Measurements from ENCODE around the gene MOCS3.

MOCS3 gene

DNA sequence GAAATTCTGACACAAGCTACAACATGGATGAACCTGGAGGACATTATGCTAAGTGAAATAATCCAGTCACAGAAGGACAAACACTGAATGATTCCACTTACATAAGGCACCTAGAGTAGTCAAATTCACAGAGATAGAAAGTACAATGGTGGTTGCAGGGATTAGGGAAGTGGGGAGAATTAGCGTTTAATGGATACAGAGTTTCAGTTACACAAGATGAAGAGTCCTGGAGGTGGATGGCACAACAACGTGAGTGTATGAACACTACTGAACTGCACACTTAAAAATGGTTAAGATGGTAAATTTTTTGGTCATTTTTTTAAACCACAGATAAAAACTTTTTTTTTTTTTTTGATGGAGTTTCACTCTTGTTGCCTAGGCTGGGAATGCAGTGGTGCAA lies 24.7 kb downstream of the MOCS3 start:
- no peak for FAIRE-seq

DNA sequence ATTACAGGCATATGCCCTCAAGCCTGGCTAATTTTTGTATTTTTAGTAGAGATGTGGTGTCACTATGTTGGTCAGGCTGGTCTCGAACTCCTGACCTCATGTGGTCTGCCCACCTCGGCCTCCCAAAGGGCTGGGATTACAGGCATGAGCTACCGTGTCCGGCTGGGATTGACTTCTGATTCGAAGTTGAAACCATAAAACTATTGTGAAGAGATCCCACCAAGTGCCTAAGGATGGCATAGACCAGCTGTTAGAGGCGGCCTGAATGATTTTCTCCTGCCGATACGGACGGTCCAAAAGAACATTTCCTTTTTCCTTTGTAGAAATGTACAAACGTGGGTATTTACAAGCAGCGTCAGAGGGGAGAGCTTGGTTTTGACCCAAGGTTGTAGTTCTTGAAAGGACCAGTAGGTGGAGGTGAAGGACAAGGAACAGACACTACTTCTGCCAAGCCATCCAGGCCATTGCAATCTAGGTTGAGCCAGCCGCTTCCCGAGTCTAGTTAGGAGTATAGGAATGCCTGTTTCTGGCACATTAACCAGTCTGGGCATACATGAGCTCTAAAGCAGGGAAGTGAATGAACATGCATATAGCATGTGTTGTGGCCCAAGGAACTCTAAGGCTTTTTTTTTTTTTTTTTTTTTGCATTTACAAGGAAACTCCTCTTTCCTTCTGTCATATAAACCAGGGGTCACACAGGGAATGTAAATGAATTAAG lies 29.0 kb downstream of the MOCS3 start:
- peak; percentile 79 for FAIRE-seq

DNA sequence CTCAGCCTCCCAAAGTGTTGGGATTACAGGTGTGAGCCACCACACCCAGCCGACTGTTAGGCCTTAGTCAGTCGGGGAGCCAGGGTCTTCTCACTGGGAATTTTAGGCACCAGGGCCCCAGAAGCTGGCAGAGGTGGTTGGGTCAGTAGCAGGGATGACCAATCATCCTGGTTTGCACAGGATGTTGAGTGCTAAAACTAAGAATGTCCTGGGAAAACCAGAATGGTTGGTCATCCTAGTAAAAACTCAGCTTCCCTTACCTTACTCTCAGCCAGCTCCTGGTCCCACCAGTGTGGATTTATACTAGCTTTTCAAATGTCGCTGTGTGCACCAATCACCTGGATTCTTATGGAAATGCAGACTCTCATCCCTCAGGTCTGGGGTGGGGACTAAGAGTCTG lies 32.5 kb downstream of the MOCS3 start:
- no peak for FAIRE-seq

DNA sequence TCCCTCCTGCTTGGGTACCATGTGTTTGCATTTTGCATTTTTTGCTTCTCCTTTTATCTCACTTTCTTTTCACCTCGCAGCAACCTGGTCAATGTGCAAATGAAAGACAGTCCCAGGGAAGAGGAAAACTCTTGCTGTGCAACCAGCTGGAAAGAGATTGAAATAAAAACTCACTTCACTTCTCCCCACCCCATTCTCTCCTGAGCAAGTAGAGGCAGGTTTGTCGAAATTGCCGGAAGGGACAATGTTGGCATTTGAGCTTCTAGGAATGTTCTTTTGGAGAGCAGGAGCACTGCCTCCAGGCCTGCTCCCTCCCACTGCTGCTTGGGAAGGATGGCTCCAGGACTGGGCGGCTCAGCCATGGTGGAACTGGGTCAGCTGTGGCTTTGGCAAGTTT lies 33.7 kb downstream of the MOCS3 start:
- FAIRE-seq: no peak

DNA sequence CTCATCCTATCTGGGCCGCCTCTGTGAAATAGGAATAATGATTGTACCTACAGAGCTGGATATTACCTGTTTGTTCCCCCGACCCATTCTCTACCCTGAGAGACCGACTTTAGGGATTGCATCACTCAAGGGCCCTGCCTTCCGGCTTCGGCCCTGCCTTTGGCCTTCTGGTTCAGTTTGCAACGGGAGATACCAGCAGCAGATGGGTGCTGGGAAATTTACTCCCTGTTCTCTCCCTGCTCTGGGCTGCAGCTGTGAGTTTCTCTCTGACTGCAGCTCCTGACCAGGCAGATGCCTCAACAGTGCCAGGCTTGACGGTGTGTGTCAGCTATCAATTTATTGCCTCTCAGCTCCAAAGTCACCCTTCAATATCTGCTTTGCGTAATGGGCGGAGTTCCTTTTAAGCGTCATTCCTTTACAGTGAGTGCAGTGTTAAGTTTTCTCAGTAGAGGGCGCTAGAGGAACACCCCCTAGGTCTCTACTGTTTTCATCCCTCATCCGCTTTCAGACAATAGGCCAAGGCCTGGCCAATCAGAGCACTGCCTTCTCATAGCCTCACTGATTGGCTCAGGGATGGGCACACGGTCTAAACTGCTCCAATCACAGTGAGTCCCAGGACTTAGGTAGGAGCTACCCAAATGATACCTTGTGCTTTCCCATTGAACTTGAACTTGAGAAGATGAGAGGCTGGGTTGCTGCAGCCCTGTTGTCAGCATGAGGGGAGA lies 34.3 kb downstream of the MOCS3 start:
- peak; percentile 66 for FAIRE-seq

DNA sequence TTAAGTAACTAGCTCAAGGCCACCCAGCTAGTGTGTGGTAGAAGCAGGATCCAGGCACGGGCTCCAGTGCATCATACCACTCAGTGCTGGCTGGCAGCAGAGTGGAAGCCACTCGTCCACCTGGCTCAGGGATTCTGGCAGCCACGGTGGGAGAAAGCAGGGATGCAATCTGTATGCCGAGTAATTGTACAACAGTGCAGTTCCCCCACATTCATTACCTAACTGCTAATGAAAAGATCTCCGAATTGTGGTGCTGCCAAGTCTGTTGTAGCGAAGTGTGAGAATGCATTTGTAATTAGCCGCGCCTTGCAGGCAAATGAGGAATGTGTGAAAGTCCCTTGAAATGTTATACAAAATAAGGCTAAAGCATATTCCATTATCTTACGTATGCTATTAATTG lies 35.3 kb downstream of the MOCS3 start:
- no peak for FAIRE-seq

DNA sequence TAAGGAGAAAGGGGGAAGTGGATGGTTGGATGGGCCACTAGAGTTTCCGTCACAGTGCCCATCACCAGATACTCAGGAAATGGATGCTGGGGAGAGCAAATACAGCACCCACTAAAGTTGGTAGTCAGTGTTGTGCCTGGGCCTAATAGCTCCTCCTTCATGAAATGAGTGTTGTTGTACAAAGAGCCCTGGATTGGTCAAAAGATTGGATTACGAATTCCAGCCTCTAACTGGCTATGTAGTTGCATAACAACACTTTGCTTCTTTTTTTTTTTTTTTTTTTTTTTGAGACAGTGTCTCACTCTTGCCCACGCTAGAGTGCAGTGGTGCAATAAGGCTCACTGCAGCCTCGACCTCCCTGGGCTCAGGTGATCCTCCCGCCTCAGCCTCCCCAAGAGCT lies 36.9 kb downstream of the MOCS3 start:
- no peak for FAIRE-seq

DNA sequence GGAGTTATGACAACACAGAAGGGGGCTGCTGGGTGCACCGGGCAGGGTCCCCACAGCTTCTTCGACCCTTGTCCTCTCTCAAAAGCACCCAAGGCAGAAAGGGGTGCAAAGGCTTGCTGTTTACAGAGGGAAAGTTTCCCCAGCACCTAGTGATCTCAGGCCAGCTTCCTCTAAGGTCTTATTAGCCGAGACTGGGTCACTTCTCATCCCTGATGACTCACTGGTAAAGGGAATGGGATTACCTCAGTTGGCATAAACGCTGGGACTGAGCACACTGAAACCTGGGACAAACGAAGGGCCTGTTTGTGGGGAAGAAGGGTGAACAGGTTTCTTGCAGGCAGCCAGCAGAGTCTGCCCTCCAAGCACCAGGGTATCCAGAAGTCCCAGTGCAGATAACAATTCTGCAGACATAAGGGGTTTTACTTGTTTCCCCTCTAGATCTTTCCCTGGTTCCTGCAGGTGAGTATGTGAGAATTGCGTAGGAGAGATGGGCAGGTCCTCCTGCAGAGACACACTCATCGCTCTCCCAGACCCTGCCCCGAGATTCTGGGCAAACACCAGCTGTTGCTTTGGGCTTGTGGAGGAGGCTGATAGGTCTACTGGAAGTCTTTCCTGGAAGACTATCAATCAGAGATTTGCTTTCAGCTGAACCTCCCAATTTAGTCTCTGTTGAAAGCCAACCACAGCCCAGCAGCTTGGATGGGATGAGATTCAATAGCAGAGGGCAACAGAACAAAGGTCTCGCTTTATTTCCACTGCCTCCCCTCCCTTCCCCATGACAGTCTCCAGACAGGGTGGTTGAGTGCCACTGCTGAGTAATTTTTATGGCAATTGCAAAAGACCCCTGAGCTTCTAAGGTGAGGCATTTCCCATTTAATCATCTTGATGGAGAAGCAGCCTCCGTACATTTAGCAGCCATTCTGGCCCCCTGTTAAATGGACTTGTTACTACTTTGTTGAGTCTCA lies 38.6 kb downstream of the MOCS3 start:
- no peak for FAIRE-seq

DNA sequence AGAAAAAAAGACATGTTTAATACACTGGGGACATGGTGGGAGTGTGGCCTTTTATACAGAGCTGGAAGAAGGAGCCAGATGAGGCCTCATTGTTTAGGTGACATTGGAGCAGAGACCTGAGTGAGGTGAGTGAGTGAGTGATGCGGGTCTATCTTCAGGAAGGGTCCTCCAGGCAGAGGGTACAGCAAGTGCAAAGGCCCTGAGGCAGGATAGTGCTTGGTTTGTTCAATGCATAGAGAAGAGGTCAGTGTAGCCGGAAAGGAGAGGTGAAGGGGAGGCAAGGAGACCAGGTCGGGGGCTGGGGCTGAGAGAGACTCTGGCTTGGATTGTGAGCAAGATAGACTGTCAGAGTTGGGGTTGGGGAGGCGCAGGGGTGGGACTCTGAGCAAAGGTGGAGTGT lies 40.7 kb downstream of the MOCS3 start:
- FAIRE-seq: no peak

DNA sequence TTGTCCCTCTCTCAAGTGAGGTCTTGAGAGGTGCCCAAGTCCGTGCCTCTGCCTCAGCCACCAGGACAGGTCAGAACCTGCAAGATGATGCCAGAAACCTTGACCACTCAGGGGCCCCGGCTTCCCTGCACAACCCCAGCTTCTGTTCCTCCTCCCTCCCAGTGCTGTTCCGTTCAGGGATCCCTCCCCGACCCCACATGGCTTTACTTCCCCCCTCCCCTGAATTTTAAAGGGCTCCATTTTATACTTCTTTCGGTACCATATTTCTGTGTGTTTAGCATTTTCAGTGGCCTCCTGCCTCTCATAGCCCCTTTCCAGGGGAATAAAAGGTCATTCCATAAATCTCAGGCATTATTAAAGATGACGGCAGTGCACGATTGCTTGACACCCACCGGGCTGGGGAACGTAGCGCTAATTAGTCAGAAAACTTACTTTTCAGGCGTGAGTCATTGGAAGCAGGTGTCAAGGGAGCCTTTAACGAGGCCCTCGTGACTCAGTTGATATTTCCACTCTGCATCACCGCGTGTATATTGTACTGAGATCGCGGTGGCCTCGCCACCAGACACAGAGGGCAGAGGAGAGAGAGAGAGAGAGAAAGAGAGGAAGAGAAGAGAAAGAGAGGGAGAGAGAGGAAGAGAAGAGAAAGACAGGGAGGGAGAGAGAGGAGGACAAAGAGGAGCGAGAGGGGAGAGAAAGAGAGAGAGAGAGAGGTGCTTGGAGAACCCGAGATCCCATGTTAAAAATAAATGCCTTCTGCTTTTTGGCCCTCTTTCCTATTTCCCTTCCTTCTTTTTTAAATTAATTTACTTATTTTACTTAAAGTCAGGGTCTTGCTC lies 43.0 kb downstream of the MOCS3 start:
- FAIRE-seq: no peak

DNA sequence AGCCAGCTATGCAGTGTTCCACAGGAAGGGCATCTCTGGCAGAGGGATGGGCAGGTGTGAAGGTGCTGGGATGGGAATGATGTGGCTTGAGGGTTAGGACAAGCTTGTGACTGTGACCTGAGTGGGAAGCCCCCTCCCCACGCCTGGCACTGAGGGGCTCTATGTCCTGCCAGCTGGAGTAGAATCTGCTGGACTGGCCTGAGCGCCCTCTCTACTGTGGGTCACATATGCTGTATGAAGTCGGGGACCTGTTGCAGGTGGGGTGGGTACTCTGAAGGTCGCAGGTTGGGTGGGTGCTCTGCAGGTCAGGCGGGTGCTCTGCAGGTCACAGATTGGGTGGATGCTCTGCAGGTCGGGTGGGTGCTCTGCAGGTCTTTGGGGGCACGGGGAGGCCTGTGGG lies 44.0 kb downstream of the MOCS3 start:
- no peak for FAIRE-seq

DNA sequence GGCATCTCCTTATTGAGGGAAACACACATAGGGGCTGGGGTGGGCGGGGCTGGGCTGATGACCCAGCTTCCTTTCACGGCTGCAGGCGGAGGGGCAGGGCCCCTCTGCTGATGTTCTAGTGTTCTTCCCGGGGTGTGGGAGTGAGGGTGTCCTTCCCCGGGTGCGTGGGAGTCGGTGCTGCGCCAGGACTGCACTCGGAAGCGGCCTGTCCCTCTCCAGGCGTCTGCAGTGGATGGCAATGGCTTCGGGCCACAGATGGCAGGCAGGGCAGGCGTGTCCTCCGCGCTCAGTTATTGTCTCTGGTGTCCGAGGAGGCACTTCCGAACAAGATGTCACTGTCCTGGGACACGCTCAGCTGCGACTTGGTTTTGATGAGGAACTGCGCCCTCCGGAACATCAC lies 45.1 kb downstream of the MOCS3 start:
- no peak for FAIRE-seq

DNA sequence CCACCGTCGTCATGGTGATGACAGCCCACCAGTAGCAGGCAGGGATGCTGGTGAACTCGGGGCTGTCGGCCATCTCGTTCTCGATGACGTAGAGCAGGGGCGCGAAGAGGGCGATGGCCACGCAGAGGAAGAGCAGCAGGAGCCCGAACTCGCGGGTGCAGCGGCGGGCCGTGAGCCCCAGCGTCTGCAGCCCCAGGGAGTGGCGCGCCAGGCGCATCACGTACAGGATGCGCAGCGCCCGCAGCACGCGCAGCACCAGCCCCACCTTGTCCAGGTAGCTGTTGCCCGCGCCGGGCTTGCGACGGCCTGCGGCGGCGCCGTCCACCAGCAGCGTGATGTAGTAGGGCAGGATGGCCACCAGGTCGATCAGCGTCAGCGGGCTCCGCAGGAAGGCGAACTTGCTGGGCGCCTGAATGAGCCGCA lies 45.7 kb downstream of the MOCS3 start:
- no peak for FAIRE-seq

DNA sequence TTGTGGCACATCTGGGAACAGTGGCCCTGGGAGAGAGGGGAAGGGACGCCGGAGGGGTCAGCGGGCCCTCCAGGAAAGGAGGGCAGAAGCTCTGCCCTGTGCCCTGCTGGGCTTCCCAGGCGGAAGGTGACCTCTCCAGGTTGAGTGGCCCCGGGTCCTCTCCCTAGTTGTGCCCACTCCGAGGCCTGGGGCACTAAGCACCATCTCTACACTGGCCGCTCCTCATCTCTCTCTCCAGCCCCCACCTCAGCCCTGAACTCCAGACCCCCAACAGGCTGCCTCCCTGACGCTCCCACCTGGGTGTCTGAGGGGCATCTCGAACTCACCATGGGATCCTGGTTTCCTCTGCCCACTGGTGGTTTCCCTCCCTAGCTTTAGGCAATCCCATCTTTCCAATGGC lies 46.2 kb downstream of the MOCS3 start:
- no peak for FAIRE-seq

DNA sequence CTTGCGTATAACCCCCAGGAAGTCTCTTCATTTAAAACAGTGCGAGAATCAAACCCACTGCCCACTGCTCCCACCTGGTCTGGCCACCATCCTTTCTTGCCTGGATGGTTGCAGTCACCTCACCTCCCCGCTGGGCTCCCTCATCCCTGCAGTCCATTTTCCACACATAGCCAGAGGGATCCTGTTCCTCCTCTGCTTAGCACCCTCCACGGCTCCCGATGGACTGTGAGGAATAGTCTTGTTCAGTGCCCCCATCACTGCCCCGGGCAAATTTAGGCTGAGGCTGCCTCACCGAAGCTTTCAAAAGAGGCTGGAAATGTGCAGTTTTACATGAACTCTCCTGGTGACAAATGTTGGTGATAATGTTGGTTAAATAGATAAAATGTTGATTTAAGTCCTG lies 46.6 kb downstream of the MOCS3 start:
- no peak for FAIRE-seq

DNA sequence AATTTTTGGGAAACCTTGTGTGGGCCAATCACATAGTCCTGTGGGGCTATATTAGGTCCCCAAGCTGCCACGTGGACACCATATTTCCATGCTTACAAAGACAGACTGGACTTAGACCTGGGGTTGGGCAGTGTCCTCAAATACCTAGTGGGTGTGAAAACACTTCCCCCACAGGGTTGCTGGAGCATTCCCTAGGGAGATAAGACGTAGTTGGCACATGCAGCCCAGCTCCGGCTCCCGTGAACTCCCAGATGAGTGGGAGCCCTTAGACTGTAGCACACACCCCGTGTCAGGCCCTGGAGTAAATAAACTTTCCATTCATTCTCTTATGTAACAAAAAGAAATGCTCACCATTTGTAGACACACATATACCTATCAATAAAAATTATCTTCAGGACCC lies 50.1 kb downstream of the MOCS3 start:
- FAIRE-seq: no peak

DNA sequence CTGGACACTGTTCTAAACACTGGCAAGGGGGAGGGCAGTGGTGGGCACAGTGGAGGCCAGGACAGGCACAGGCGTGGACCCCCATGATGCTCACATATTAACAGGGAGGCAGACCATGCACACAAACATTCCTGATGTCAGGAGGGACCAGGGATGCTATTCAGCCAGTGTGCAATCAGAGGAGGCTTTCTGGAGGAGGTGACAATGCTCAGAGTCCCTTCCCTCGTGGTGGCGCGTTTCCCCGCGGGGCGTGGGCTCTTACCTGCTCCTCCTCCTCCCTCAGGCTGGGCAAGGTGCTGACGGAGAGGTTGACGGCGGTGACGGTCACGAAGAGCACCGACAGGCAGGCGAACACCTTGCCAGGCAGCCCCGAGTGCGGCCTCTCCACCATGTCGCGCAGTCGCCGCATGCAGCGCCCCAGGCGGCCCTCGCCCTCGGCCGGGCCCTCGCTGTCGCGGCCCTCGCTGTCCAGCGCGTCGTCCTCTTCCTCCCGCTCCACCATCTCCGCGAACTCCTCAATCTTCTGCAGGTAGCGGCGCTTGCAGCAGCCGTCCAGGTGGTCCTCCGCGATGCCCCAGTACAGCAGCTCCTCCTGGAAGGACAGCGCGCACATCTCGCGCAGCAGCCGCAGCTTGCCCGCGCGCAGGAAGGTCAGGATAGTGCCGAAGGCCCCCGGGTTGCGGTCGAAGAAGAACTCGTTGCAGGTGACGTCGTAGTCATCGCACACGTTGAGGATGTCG lies 50.9 kb downstream of the MOCS3 start:
- no peak for FAIRE-seq

DNA sequence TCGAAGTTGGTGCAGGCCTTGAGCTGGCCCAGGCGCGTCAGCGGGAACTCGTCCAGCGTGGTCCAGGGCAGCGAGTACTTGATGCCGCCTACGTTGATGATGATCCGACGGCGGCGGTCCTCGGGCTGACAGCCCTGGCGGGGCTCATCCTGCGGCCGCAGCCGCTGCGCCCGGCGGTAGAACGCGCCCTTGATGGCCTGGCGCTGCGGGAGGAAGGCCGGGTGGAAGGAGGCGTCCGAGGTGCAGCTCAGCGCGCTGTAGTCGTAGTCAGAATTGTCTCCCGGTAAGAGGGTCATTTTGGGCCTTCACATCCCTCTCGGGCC lies 51.4 kb downstream of the MOCS3 start:
- no peak for FAIRE-seq

DNA sequence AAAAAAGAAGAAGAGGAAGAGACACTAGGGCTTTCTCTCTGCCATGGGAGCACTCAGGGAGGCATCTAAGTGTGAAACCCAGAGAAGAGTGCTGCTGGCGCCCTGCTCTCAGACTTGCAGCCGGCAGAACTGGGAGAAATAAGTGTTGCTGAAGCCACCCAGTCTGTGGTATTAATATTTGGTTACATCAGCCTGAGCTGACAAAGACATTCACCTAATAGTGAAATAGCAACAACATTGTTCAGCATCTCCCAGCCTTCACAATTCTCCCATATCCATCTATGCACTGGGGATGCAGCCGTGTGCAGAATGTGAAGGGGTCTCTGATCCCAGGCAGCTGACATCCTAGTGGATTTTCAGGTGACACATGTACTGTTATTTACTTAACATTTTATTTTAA lies 52.3 kb downstream of the MOCS3 start:
- no peak for FAIRE-seq

DNA sequence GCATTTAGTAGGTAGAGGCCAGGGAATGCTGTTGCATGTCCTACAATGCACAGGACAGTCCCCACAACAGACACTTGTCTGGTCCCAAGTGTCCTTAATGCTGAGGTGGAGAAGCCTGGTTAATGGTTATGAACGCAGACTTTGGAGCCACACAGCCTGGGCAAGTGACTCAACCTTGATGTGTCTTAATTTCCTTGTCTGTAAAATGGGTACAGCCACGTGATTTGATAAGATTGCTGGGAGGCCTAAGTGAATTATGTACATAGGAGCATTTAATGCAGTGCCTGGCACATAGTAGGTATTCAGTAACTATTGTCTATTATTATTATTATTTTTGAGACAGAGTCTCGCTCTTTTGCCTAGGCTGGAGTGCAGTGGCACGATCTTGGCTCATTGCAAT lies 52.9 kb downstream of the MOCS3 start:
- FAIRE-seq: no peak

DNA sequence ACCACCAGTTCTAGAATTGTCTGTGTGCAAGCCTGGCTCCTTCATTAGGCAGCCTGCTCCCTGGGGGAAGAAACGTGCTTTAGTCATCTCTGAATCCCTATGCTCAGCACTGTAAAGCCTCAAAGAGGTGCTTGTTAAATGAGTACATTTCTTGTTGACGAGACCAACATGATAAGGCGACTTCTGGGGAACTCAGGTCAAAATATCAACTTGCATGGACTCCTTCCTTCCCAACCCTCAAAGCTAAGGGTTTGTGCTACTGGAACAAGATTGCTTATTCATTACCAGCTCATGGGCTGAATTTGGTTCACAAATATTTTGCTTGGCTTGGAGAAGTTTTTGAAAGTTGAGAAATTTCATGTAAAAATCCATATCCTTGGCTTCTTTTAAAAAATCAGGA lies 53.7 kb downstream of the MOCS3 start:
- no peak for FAIRE-seq
